Naive thymus-derived CD4-positive, alpha-beta T cell (primary cell): Measurements from ENCODE around the gene ACSS3. TPM values are rescaled to one million over a fixed set of nuclear protein-coding genes. Genes with fewer than 3 reads are reported as not detected.

ENCODE experiments used
- ATAC-seq: fragments of 150-1000 bp; cut with Tn5 transposase; 2 replicates; pipeline ENCODE4 v1.10.0; 2021; ENCODE audit warnings: mild to moderate bottlenecking, moderate library complexity
- CTCF ChIA-PET: fragments of 350-600 bp; sonication (Branson Sonifier 250); formaldehyde crosslinking; loops from one replicate; lab custom pipeline; 2021; ENCODE audit warnings: antibody characterized with exemption; lab: Charles Lee
- POLR2A ChIA-PET: fragments of 350-600 bp; sonication (Branson Sonifier 250); formaldehyde crosslinking; loops from one replicate; lab custom pipeline; 2021; ENCODE audit warnings: antibody characterized with exemption, inconsistent platforms; lab: Charles Lee
- DNase-seq, 9 donors: peaks; one replicate each; pipeline versions ENCODE4 v3.0.0 to v3.0.0-alpha.2; 2020 to 2022; ENCODE audit warnings: mixed read lengths in 1 of 9
- H3K27ac ChIP-seq: one replicate; pipeline ENCODE4 v1.7.0; 2013; ENCODE audit warnings: mild to moderate bottlenecking, low read depth, low read length, moderate library complexity
- H3K27me3 ChIP-seq, 2 donors: one replicate each; pipeline ENCODE4 v1.7.0; 2013; ENCODE audit warnings: low read length in 2 of 2, mild to moderate bottlenecking in 2 of 2, moderate library complexity in 2 of 2; ENCODE audit not compliant: control insufficient read depth in 2 of 2, insufficient read depth in 2 of 2
- H3K36me3 ChIP-seq, 3 experiments: 1 replicate in 2 of 3; 2 replicates in 1 of 3; pipeline ENCODE4 v1.7.0; 2013; ENCODE audit warnings: low read length in 3 of 3, mild to moderate bottlenecking in 3 of 3, moderate library complexity in 1 of 3; ENCODE audit not compliant: insufficient read depth in 3 of 3, control insufficient read depth in 2 of 3
- H3K4me1 ChIP-seq, 2 donors: one replicate each; pipeline ENCODE4 v1.7.0; 2013; ENCODE audit warnings: low read length in 2 of 2, mild to moderate bottlenecking in 2 of 2, moderate library complexity in 1 of 2; ENCODE audit not compliant: control insufficient read depth in 2 of 2, insufficient read depth in 2 of 2
- H3K4me3 ChIP-seq: 2 replicates; pipeline ENCODE4 v1.7.0; 2013; ENCODE audit warnings: mild to moderate bottlenecking, low read length
- H3K9me3 ChIP-seq, 3 experiments: 1 replicate in 2 of 3; 2 replicates in 1 of 3; pipeline ENCODE4 v1.7.0; 2013; ENCODE audit warnings: low read length in 3 of 3; ENCODE audit not compliant: control insufficient read depth in 2 of 3
- H3K27ac Mint-ChIP-seq, 9 donors: one replicate each; pipeline ENCODE4 v1.8.0; 2020 to 2022; ENCODE audit warnings: mixed read lengths in 9 of 9, mild to moderate bottlenecking in 8 of 9, moderate library complexity in 5 of 9, inconsistent platforms in 2 of 9
- H3K27me3 Mint-ChIP-seq, 5 donors: one replicate each; pipeline ENCODE4 v1.8.0; 2021 to 2022; ENCODE audit warnings: mixed read lengths in 5 of 5, mild to moderate bottlenecking in 1 of 5
- H3K36me3 Mint-ChIP-seq, 5 donors: one replicate each; pipeline ENCODE4 v1.8.0; 2020 to 2022; ENCODE audit warnings: mixed read lengths in 5 of 5, mild to moderate bottlenecking in 3 of 5, inconsistent platforms in 1 of 5
- H3K4me1 Mint-ChIP-seq, 7 donors: one replicate each; pipeline ENCODE4 v1.8.0; 2020 to 2022; ENCODE audit warnings: mixed read lengths in 7 of 7, mild to moderate bottlenecking in 3 of 7, inconsistent platforms in 1 of 7
- H3K4me3 Mint-ChIP-seq, 10 donors: one replicate each; pipeline ENCODE4 v1.8.0; 2020 to 2022; ENCODE audit warnings: mild to moderate bottlenecking in 10 of 10, mixed read lengths in 10 of 10, moderate library complexity in 6 of 10, inconsistent platforms in 2 of 10
- H3K9me3 Mint-ChIP-seq, 11 donors: one replicate each; pipeline ENCODE4 v1.8.0; 2020 to 2022; ENCODE audit warnings: mixed read lengths in 11 of 11, mild to moderate bottlenecking in 4 of 11, inconsistent platforms in 1 of 11, moderate library complexity in 1 of 11
- intact Hi-C, 2 donors: fragments of 100-400 bp; cut with micrococcal nuclease; formaldehyde crosslinking; loops; one replicate each; pipeline ENCODE4 v1.15.1; 2023
- polyA plus RNA-seq, 2 donors: library from polyadenylated mRNA; unstranded; fragments of 300-500 nt; fragmentation: Illumina TruSeq; gene quantifications; one replicate each; pipeline ENCODE4 v1.2.3, GENCODE V29; 2021
- total RNA-seq, 6 experiments: library from RNA in 5 of 6; stranded (reverse) in 5 of 6; gene quantifications; 1 replicate in 5 of 6; 2 replicates in 1 of 6; pipeline ENCODE4 v1.2.3 and lab custom pipeline; 2021 to 2026

ACSS3 gene
- total and polyA plus RNA-seq, 7 experiments from 2014 or later, result 0.49 TPM; not detected in 6

DNA sequence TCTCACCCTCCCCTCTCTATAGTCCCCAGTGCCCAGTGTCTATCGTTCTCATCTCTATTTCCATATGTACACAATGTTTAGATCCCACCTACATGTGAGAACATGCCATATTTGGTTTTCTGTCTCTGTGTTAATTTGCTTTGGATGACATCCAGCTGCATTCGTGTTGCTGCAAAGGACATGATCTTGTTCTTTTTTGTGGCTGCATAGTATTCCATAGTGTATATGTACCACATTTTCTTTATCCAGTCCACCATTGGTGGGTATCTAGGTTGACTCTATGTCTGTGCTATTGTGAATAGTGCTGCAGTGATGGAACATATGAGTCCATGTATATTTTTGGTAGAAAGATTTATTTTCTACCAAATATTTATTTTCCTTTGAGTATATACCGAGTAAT, 45.7 kb downstream of the ACSS3 start:
- CTCF ChIA-PET, result no interaction called here

GRCh38 chr12:81125691-81126090, 47.8 kb downstream of the ACSS3 start:
- ATAC-seq, result no peak
- Histone ChIP-seq H3K4me1 (no peaks in the 10 kb centered on the region), H3K36me3 (no peaks in the 10 kb centered on the region), H3K4me3 (no peak overlapping the region), H3K27ac (no peak overlapping the region), H3K27me3 (no peaks in the 10 kb centered on the region), H3K9me3 (no peaks in the 10 kb centered on the region)
- H3K27me3 Mint-ChIP-seq, result no peaks in the 10 kb centered on the region
- no peaks in the 10 kb centered on the region for H3K4me1 Mint-ChIP-seq
- H3K9me3 Mint-ChIP-seq, result peaks cover 0 to 11% (median 3%) of the 10 kb centered on the region in 11 donors
- POLR2A ChIA-PET, result no interaction called here
- no peak overlapping the region for H3K4me3 Mint-ChIP-seq
- no peak overlapping the region for H3K27ac Mint-ChIP-seq
- CTCF ChIA-PET, result no interaction called here
- no peaks in the 10 kb centered on the region for H3K36me3 Mint-ChIP-seq
- no peak for DNase-seq
- intact Hi-C loops, result no loop called here

More for the DNA sequence above, 45.7 kb downstream of the ACSS3 start:
- intact Hi-C loops, result no loop called here
- no peaks in the 10 kb centered on the region for H3K36me3 Mint-ChIP-seq
- Histone ChIP-seq H3K4me3 (no peak overlapping the region), H3K4me1 (no peaks in the 10 kb centered on the region), H3K27me3 (no peaks in the 10 kb centered on the region), H3K27ac (no peak overlapping the region), H3K9me3 (no peaks in the 10 kb centered on the region), H3K36me3 (no peaks in the 10 kb centered on the region)
- POLR2A ChIA-PET, result no interaction called here
- ATAC-seq (no peak), DNase-seq (no peak)
- H3K27me3 Mint-ChIP-seq, result no peaks in the 10 kb centered on the region
- no peak overlapping the region for H3K27ac Mint-ChIP-seq
- H3K4me3 Mint-ChIP-seq, result no peak overlapping the region
- peaks cover 2 to 17% (median 5%) of the 10 kb centered on the region in 11 donors for H3K9me3 Mint-ChIP-seq
- H3K4me1 Mint-ChIP-seq, result no peaks in the 10 kb centered on the region

DNA sequence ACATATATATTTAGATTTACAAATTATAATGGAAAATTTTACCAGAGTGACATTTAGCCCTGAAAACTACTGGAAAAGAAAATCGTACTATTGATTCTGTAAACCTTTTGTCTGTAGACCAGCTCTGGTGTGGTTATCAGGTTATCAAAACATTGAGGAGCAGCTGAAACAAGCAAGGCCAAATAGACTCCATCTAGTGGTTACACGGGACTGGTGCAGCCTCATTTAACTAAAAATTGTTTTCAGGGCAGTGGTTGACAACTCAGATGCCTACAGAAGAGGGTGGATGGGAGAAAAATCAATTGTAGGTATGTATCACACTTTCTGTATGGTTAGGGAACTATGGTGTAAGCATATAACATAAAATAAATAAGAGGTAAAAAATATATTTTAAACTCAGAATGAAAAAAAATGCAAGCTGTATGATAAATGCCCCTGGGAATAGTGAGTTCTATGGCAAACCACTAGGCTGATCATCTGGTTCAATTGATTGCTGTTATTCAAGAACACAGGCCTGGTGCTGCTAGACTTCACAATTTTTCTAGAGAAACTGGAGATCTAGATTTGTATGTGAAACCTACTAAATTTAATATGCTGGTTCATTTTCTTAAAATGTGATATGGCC, 51.2 kb downstream of the ACSS3 start:
- H3K9me3 ChIP-seq, result no peaks in the 10 kb centered on the region
- no peak overlapping the region for H3K4me3 ChIP-seq
- Mint-ChIP-seq H3K4me3 (no peak overlapping the region), H3K36me3 (no peaks in the 10 kb centered on the region), H3K27ac (no peak overlapping the region), H3K27me3 (no peaks in the 10 kb centered on the region), H3K9me3 (peaks cover 0 to 23% (median 5%) of the 10 kb centered on the region in 11 donors), H3K4me1 (no peaks in the 10 kb centered on the region)
- intact Hi-C loops, result loop anchor here in 1 of 2 donors (2.0 kb wide), 1 partner anchor 716 kb away; no protein-coding TSS in a partner anchor
- H3K36me3 ChIP-seq, result no peaks in the 10 kb centered on the region
- H3K4me1 ChIP-seq, result no peaks in the 10 kb centered on the region
- ATAC-seq (no peak), DNase-seq (no peak)
- H3K27ac ChIP-seq, result no peak overlapping the region
- H3K27me3 ChIP-seq, result no peaks in the 10 kb centered on the region
- ChIA-PET POLR2A (no interaction called here), CTCF (no interaction called here)

GRCh38 chr12:81136519-81136918, 58.6 kb downstream of the ACSS3 start:
- ATAC-seq (no peak), DNase-seq (no peak)
- Mint-ChIP-seq H3K9me3 (peaks cover 0 to 22% (median 4%) of the 10 kb centered on the region in 11 donors), H3K36me3 (no peaks in the 10 kb centered on the region), H3K27me3 (no peaks in the 10 kb centered on the region), H3K27ac (no peak overlapping the region), H3K4me3 (no peak overlapping the region), H3K4me1 (no peaks in the 10 kb centered on the region)
- Histone ChIP-seq H3K27me3 (no peaks in the 10 kb centered on the region), H3K27ac (no peak overlapping the region), H3K9me3 (no peaks in the 10 kb centered on the region), H3K4me1 (no peaks in the 10 kb centered on the region), H3K36me3 (no peaks in the 10 kb centered on the region), H3K4me3 (no peak overlapping the region)
- ChIA-PET CTCF (no interaction called here), POLR2A (no interaction called here)
- intact Hi-C loops, result no loop called here

- DNase-seq (no peak), ATAC-seq (no peak)
- Mint-ChIP-seq H3K4me1 (no peaks in the 10 kb centered on the region), H3K4me3 (no peak overlapping the region), H3K9me3 (peaks cover 0 to 13% (median 2%) of the 10 kb centered on the region in 11 donors), H3K27me3 (no peaks in the 10 kb centered on the region), H3K27ac (no peak overlapping the region), H3K36me3 (no peaks in the 10 kb centered on the region)
- ChIA-PET CTCF (no interaction called here), POLR2A (no interaction called here)
- Histone ChIP-seq H3K36me3 (no peaks in the 10 kb centered on the region), H3K9me3 (no peaks in the 10 kb centered on the region), H3K27me3 (no peaks in the 10 kb centered on the region), H3K4me1 (no peaks in the 10 kb centered on the region), H3K4me3 (no peak overlapping the region), H3K27ac (no peak overlapping the region)
- intact Hi-C loops, result no loop called here
These were observed 59.9 kb downstream of the ACSS3 start for GRCh38 chr12:81137801-81138200.

DNA sequence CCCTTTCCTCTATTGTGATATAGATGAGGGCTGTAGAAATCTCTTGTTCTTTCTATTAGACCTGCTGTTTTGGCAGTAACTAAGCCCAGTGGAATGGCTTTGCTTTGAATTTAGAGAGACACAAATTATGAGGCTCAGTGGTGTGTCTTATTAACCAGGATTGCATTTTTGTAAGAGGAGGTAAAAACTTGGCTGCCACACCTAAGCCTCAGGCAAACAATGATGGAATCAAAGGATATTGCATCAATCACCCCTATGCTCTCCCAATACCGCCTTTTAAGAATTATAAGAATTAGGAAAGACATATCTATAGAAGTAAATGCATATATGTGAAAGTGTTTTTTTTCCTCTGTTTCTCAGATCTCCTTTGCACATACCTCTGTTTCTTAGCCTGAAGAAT, 63.3 kb downstream of the ACSS3 start:
- H3K4me3 Mint-ChIP-seq, result no peak overlapping the region
- H3K27ac Mint-ChIP-seq, result no peak overlapping the region
- no peak overlapping the region for H3K27ac ChIP-seq
- no peaks in the 10 kb centered on the region for H3K9me3 ChIP-seq
- H3K4me1 Mint-ChIP-seq, result no peaks in the 10 kb centered on the region
- no peaks in the 10 kb centered on the region for H3K4me1 ChIP-seq
- no peaks in the 10 kb centered on the region for H3K36me3 Mint-ChIP-seq
- intact Hi-C loops, result no loop called here
- no peaks in the 10 kb centered on the region for H3K27me3 ChIP-seq
- ATAC-seq, result no peak
- POLR2A ChIA-PET, result no interaction called here
- H3K9me3 Mint-ChIP-seq, result peaks cover 0 to 10% (median 0%) of the 10 kb centered on the region in 11 donors
- no peak overlapping the region for H3K4me3 ChIP-seq
- no peaks in the 10 kb centered on the region for H3K27me3 Mint-ChIP-seq
- CTCF ChIA-PET, result no interaction called here
- DNase-seq, result no peak
- H3K36me3 ChIP-seq, result no peaks in the 10 kb centered on the region

DNA sequence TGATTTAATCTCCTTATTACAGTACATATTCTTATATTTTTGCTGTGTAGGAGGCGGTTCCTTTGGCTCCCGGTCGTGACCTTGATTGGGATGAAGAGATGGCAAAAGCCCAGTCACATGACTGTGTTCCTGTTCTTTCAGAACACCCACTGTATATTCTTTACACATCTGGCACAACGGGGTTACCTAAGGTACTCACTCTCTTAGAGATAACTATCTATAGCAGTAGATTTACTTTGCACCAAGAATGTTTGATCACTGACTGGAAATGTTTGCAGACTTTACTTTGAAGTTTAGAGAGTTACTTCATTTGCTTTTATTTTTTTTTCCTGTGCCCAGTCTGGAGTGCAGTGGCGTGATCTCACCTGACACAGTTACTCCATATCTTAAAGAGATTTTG, 65.2 kb downstream of the ACSS3 start:
- DNase-seq (no peak), ATAC-seq (no peak)
- H3K9me3 ChIP-seq, result no peaks in the 10 kb centered on the region
- H3K4me1 Mint-ChIP-seq, result no peaks in the 10 kb centered on the region
- no peaks in the 10 kb centered on the region for H3K36me3 ChIP-seq
- ChIA-PET POLR2A (no interaction called here), CTCF (no interaction called here)
- H3K27me3 Mint-ChIP-seq, result no peaks in the 10 kb centered on the region
- H3K27ac Mint-ChIP-seq, result no peak overlapping the region
- peaks cover 0 to 5% (median 0%) of the 10 kb centered on the region in 11 donors for H3K9me3 Mint-ChIP-seq
- H3K4me3 ChIP-seq, result no peak overlapping the region
- H3K27ac ChIP-seq, result no peak overlapping the region
- H3K36me3 Mint-ChIP-seq, result no peaks in the 10 kb centered on the region
- no peaks in the 10 kb centered on the region for H3K4me1 ChIP-seq
- H3K27me3 ChIP-seq, result no peaks in the 10 kb centered on the region
- intact Hi-C loops, result no loop called here
- no peak overlapping the region for H3K4me3 Mint-ChIP-seq
